Activated CD8-positive, alpha-beta T cell treated with anti-CD3 and anti-CD28 coated beads for 36 hours (primary cell): ENCODE data around the gene RAB24. TPM values are rescaled to one million over a fixed set of nuclear protein-coding genes. Genes with fewer than 3 reads are reported as not detected.
"Not testable (repeated sequence)": the region's sequence is repeated elsewhere in the genome, so short reads cannot be mapped to it uniquely, and the experiment has no call there.

Source experiments
- ATAC-seq: fragments of 200-7000 bp; cut with Tn5 transposase; one replicate; pipeline ENCODE4 v1.10.0; 2021; ENCODE audit warnings: mild to moderate bottlenecking, moderate library complexity
- CTCF ChIA-PET: fragments of 350-600 bp; sonication (Branson Sonifier 250); formaldehyde crosslinking; loops from one replicate; lab custom pipeline; 2021; ENCODE audit warnings: antibody characterized with exemption; lab: Charles Lee
- POLR2A ChIA-PET: fragments of 350-600 bp; sonication (Branson Sonifier 250); formaldehyde crosslinking; loops from one replicate; lab custom pipeline; 2021; ENCODE audit warnings: antibody characterized with exemption; lab: Charles Lee
- DNase-seq: peaks from one replicate; pipeline ENCODE4 v3.0.0-alpha.2; 2020
- H3K27ac Mint-ChIP-seq: one replicate; pipeline ENCODE4 v1.8.0; 2021; ENCODE audit warnings: mild to moderate bottlenecking, mixed read lengths
- H3K27me3 Mint-ChIP-seq: one replicate; pipeline ENCODE4 v1.8.0; 2021; ENCODE audit warnings: mixed read lengths
- H3K36me3 Mint-ChIP-seq: one replicate; pipeline ENCODE4 v1.8.0; 2021; ENCODE audit warnings: low read depth, mixed read lengths
- H3K4me1 Mint-ChIP-seq: one replicate; pipeline ENCODE4 v1.8.0; 2021; ENCODE audit warnings: low read depth, mixed read lengths
- H3K4me3 Mint-ChIP-seq: one replicate; pipeline ENCODE4 v1.8.0; 2021; ENCODE audit warnings: mild to moderate bottlenecking, moderate library complexity, mixed read lengths
- H3K9me3 Mint-ChIP-seq: one replicate; pipeline ENCODE4 v1.8.0; 2021; ENCODE audit warnings: mixed read lengths
- CTCF ChIP-seq: fragments of 200-600 bp; IDR thresholded peaks from one replicate; pipeline ENCODE4 v1.8.0; 2022; ENCODE audit warnings: antibody characterized with exemption, mild to moderate bottlenecking
- intact Hi-C: fragments of 100-400 bp; cut with micrococcal nuclease; formaldehyde crosslinking; loops from one replicate; pipeline ENCODE4 v1.10.0; 2022
- total RNA-seq, 2 experiments: library from RNA; stranded (reverse); gene quantifications; one replicate each; pipeline ENCODE4 v1.2.3, GENCODE V29; 2021

RAB24 gene
- total RNA-seq, 2 experiments from 2014 or later, result 26.6 TPM

GRCh38 chr5:177261510-177261909, 42.0 kb downstream of the RAB24 start:
- DNase-seq, result no peak
- Mint-ChIP-seq H3K9me3 (no peaks in the 10 kb centered on the region), H3K27ac (no peak overlapping the region), H3K4me3 (no peak overlapping the region), H3K4me1 (peaks cover 3% of the 10 kb centered on the region), H3K27me3 (no peaks in the 10 kb centered on the region), H3K36me3 (peaks cover 49% of the 10 kb centered on the region)
- ATAC-seq, result no peak
- ChIA-PET POLR2A (no interaction called here), CTCF (no interaction called here)
- no peak for TF ChIP-seq CTCF
- intact Hi-C loops, result no loop called here

GRCh38 chr5:177260961-177261360, 42.6 kb downstream of the RAB24 start:
- peaks cover 3% of the 10 kb centered on the region for H3K4me1 Mint-ChIP-seq
- H3K4me3 Mint-ChIP-seq, result no peak overlapping the region
- intact Hi-C loops, result no loop called here
- no peak overlapping the region for H3K27ac Mint-ChIP-seq
- no peak for DNase-seq
- no peaks in the 10 kb centered on the region for H3K27me3 Mint-ChIP-seq
- ChIA-PET CTCF (no interaction called here), POLR2A (no interaction called here)
- ATAC-seq, result no peak
- TF ChIP-seq CTCF, result no peak
- H3K9me3 Mint-ChIP-seq, result no peaks in the 10 kb centered on the region
- H3K36me3 Mint-ChIP-seq, result peaks cover 44% of the 10 kb centered on the region

- intact Hi-C loops, H3K9me3 Mint-ChIP-seq, POLR2A ChIA-PET: not testable (repeated sequence)
Measured at GRCh38 chr5:177258711-177259110, 44.8 kb downstream of the RAB24 start.

GRCh38 chr5:177256296-177256695, 47.2 kb downstream of the RAB24 start:
- DNase-seq, result no peak
- CTCF ChIA-PET, result interaction anchor here (2.6 kb wide), 1 partner anchor 143 kb away, joined by 7 read pairs; no protein-coding TSS in a partner anchor
- TF ChIP-seq CTCF, result no peak
- Mint-ChIP-seq H3K27ac (peak overlapping the region; percentile 3), H3K4me3 (no peak overlapping the region), H3K36me3 (peaks cover 29% of the 10 kb centered on the region), H3K9me3 (no peaks in the 10 kb centered on the region), H3K27me3 (no peaks in the 10 kb centered on the region), H3K4me1 (no peaks in the 10 kb centered on the region)
- no peak for ATAC-seq
- intact Hi-C loops, result no loop called here
- POLR2A ChIA-PET, result no interaction called here

More at GRCh38 chr5:177258711-177259110, 44.8 kb downstream of the RAB24 start:
- H3K27ac Mint-ChIP-seq, H3K4me3 Mint-ChIP-seq, H3K4me1 Mint-ChIP-seq, H3K27me3 Mint-ChIP-seq, CTCF ChIA-PET, ATAC-seq, DNase-seq: not testable (repeated sequence)
- H3K36me3 Mint-ChIP-seq, result peaks cover 38% of the 10 kb centered on the region

- POLR2A ChIA-PET, result interaction anchor here (1.0 to 1.4 kb wide), 2 partner anchors 11 to 247 kb away, joined by 3 to 6 read pairs; partner anchors contain the start of gene UIMC1
Measured at GRCh38 chr5:177253252-177253651, 50.3 kb downstream of the RAB24 start.

More at GRCh38 chr5:177253252-177253651, 50.3 kb downstream of the RAB24 start:
- DNase-seq (no peak), ATAC-seq (no peak)
- CTCF ChIA-PET, result interaction anchor here (1.0 to 3.4 kb wide), 4 partner anchors 8 to 181 kb away, joined by 3 to 13 read pairs (median 9); no protein-coding TSS in a partner anchor
- H3K9me3 Mint-ChIP-seq, result no peaks in the 10 kb centered on the region
- H3K27ac Mint-ChIP-seq, result no peak overlapping the region
- H3K4me3 Mint-ChIP-seq, result no peak overlapping the region
- no peak for TF ChIP-seq CTCF
- intact Hi-C loops, result no loop called here
- H3K27me3 Mint-ChIP-seq, result no peaks in the 10 kb centered on the region
- H3K36me3 Mint-ChIP-seq, result peaks cover 20% of the 10 kb centered on the region
- H3K4me1 Mint-ChIP-seq, result no peaks in the 10 kb centered on the region

Other genes starting within 250 kb of the RAB24 start
- 1 to 10 TPM; 1.3 to 2.2 TPM for gene FGFR4, start 216.8 kb downstream of the RAB24 start, total RNA-seq
- 10 to 100 TPM; 60.1 to 64.8 TPM for gene NSD1, start 169.9 kb downstream of the RAB24 start, total RNA-seq
- gene PRELID1, start 80 bp upstream of the RAB24 start, total RNA-seq, result 100 to 1,000 TPM; 222 to 233 TPM
- 10 to 100 TPM; 19.3 to 25.1 TPM for gene MXD3, start 8.2 kb upstream of the RAB24 start, total RNA-seq
- gene LMAN2, start 47.9 kb upstream of the RAB24 start, total RNA-seq, result 10 to 100 TPM; 79.9 to 87.5 TPM
- 10 to 100 TPM; 50.4 to 52.5 TPM for gene RGS14, start 54.2 kb upstream of the RAB24 start, total RNA-seq
- under 1 TPM; 0.29 to 0.43 TPM for gene SLC34A1, start 80.7 kb upstream of the RAB24 start, total RNA-seq
- gene PFN3, start 96.9 kb upstream of the RAB24 start, total RNA-seq, result not detected
- 1 to 10 TPM; 7.9 TPM for gene F12, start 105.8 kb upstream of the RAB24 start, total RNA-seq
- 100 to 1,000 TPM; 133 to 137 TPM for gene GRK6, start 123.0 kb upstream of the RAB24 start, total RNA-seq
- 10 to 100 TPM; 32.6 to 36.4 TPM for gene PRR7, start 143.1 kb upstream of the RAB24 start, total RNA-seq
- 100 to 1,000 TPM; 101 to 105 TPM for gene DBN1, start 169.9 kb upstream of the RAB24 start, total RNA-seq
- 10 to 100 TPM; 68.4 to 73.0 TPM for gene PDLIM7, start 193.9 kb upstream of the RAB24 start, total RNA-seq
- gene DOK3, start 206.1 kb upstream of the RAB24 start, total RNA-seq, result 1 to 10 TPM; 7.4 to 8.0 TPM
- 100 to 1,000 TPM; 226 to 228 TPM for gene DDX41, start 213.2 kb upstream of the RAB24 start, total RNA-seq